Ureter (tissue), 1 donor: ENCODE measurements around the gene FBXL4. TPM values are rescaled to one million over a fixed set of nuclear protein-coding genes. Genes with fewer than 3 reads are reported as not detected.

Experiments
- DNase-seq: peaks from one replicate; pipeline ENCODE4 v3.0.0-alpha.2; 2020; ENCODE audit warnings: low spot score
- total RNA-seq: library from RNA; stranded (reverse); gene quantifications from one replicate; pipeline ENCODE4 v1.2.4, GENCODE V29; 2023
- donor health status: DM: yes; HTN: yes; CAD: no.

FBXL4 gene
- total RNA-seq, result 22.0 TPM

DNA sequence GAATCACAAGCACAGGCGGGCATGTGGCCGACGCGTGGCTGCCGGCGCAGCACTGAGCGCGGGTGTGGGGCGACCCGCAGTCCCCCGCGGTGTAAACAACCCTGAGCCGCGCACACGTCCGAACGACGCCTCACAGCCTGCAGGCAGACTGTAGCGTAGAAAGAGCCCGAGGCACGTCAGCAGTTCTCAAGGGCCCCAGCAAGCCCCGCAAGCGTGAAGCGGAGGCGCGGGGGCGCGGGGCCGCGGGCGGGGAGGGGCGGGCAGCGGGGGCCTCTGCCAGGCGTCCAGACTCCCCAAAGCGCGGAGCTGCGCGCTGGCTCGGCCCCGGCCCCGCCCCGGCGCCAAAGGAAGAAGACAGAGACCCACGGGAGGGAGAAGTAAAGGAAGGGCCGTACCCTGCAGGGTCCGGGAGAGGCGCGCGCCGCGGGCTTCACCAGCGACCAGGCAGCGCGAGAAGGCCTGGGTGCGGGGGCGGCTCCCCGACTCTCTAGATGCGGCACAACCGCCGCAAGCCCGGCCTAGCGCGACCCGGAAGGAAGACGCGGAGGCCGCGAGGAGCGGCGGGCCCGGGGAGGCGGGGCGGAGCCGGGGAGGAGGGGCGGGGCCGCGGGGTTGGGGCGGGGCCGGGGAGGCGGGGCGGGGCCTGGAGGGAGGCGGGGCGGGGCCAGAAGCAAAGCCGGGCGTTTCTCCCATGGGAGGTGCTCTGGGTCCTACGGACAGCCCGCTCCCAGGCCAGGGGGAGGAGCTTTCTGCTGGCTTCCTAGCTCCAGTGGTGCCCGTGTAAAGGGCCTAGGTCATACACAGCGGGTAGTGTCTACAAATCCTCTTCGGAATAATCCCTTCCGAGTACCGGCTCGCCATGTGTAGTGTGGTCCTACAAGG, at the start of gene FBXL4:
TSS of gene FBXL4 (minus strand) at position 536 of the 882 bp plus-strand sequence. CDS start 20,958 bp downstream, outside the sequence.
- DNase-seq, result peak; percentile 77

DNA sequence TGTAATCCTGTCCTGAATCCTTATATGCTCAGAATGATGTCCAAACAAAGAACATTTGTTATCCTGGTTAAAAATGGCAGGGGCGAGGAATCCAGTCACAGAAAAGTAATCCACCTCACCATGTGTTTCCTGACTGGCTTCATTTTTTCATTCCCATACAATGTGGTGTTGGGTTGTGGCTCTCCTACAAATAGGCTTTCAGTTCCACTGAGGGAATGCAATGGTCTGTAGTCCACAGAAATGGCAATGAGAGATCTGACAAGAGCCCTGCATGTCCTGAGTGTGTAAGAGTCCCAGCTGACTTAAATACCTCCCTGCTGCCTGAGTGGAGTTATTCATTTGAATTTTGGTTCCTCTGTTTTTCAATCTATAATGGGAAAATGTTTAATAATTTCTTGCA, 47.4 kb upstream of the FBXL4 start:
- DNase-seq, result no peak

DNA sequence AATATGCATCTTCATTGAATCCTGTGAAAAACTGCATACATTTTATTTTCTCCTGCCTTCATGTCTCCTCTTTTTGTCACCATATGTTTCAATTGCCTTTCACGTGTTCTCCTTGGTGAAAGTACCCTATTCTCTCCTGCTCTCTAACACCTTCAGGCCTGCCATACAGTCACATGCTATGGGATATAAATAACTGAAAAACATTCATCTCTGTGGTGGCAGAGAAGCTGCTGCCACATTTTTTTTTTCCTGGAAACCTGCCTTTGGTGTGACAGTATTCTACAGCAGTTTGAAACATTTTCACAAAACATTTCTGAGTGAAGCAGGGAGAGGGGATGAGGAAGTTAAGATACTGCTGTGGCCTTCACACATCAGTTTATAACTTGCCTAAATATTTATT, 44.8 kb upstream of the FBXL4 start:
- no peak for DNase-seq

DNA sequence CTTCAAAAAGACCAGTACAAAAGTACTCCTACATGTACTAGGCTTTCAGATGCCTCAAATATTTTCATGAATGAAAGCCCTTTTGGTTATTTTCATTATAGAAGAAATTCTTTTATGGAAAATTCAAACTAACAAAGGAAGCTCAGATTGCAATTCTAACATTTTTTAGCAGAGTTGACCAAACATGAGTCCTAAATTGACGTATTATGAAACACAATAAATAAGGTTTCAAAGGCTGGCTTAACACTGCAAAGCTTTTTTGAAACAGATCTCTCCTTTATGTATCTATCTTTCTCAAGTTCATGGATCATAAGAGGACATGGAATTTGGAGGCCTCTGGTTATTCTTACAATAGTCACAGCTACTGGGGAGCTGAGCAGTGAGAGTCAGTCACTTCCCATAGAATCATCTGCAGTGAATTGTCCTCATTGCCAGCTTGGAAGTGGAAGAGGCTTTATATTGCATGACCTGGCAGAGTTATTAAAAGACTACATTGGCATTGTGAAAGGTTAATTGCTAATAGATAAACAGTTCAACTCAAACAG, 38.4 kb upstream of the FBXL4 start:
- DNase-seq, result no peak

DNA sequence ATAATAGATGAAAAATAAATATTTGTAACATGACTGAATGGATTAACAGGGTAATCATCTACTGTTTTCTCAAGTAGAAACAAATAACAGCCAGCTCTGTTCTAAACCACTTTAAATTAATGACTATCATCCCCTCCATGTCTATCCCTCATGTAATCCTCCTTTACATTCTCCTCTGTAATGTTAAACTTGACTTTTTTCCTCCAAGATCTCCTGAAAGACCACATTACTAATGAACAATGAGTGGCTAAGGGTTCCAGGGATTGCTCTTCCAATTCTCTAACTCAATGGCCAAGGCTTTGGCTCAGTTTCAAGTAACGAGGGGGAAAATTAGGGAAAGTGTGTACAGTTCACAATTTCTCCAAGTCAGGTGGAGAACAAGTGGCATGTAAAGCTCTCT, 37.6 kb upstream of the FBXL4 start:
- no peak for DNase-seq

DNA sequence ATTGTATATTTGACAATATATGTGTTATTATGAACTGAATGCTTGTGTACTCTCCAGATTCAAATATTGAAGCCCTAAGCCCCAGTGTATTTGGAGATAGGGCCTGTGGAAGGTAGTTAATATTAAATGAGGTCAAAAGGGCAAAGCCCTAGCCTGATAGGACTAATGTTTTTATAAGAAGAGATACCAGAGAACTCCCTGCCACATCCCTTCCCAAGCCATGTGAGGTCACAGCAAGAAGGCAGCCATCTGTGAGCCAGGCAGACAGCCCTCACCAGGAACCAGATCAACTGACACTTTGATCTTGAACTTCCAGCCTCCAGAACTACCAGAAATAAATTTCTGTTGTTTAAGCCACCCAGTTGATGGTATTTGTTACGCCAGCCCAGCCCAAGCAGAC, 36.4 kb upstream of the FBXL4 start:
- DNase-seq, result no peak

DNA sequence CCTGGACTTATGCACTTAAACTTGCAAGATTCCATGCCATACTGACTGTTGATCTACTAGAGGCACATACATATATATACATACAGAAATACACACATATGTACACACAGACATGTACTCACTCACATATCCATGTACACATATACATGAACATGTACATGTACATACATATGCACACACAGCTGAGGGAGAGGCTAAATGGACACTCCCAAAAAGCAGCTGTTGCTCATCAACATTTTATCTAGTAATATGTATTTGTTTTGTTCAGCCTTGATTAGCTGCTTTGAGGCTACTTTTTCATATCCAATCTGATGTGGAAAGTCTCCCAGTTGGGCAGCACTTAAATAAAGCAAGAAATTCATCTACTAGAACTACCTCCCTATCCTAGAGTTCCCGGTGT, 33.7 kb upstream of the FBXL4 start:
- DNase-seq, result no peak

DNA sequence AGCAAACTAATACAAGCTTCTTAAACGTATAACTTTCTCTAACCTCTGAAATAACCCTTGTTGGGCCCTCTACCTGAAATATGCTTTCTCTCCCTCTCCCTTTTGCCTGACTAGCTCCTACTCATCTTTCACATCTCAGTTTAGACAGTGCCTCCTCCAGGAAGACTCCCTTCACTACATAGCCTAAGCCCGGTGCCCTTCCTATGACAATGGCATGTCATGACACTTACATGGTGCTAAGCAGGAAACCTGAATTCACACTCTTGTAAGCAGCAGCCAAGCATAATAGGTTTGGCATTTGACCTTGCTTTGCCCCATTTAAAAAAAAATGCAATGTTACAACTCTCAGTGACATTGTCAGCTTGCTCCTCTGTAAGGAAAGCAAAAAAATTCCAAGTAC, 33.1 kb upstream of the FBXL4 start:
- no peak for DNase-seq

DNA sequence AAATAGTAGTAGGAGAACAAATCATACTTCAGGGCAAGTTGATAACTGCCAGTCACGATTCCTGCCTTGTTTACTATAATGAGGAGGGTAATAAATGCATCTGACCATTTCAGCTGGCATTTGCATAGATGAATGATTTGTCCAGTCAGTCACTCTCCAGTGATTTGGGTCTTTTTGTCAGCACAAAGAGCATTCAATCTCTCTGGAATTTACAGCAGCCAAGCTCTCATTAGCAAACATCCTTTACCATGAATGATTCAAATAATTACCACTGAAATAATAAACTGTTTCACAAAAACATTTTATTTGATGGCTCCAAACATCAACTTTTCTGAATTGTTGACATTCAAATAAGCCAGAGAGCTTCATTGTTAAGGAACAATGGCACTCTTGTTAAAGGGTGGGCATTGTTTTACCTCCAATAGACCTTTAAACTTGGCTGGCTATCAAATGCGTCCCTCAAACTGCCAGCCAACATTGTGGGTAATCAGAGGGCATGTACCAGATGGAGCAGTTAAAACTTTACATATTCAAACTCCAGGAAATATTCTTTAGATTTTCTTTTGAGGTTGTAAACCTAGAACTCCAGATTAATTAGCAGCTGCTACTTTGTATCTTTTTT, 30.0 kb upstream of the FBXL4 start:
- DNase-seq, result no peak

DNA sequence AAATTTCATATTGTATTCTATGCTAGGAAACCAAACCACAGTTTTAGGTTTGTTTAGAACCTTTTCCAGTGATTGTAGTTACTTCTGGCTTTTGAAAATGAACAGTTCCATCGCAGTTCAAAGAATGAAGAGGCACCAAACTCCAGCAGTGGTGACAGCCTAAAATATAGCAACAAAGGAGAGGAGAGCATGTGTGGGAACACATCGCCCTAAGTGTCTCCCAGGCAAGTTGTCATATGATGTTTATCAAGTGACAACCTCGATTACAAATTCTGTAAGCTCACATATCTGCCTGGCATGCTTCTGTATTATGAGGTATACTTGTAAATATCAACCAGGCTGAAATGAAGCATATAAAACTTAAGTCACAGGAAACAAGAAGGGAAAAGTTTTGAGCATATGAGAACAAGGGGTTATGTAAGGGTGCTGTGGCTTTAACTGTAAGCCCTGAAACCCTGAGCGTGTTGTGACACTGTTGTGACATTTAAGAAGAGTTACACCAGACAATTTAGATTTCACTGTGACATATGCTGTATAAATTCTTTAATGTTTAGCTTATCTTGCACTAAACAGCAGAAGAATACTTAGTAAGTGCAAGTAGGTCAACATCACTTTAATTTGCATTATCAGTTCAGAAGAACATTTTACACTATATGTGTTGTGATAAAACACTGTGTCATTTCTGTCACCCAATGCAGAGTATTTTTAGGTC, 29.1 kb upstream of the FBXL4 start:
- no peak for DNase-seq

DNA sequence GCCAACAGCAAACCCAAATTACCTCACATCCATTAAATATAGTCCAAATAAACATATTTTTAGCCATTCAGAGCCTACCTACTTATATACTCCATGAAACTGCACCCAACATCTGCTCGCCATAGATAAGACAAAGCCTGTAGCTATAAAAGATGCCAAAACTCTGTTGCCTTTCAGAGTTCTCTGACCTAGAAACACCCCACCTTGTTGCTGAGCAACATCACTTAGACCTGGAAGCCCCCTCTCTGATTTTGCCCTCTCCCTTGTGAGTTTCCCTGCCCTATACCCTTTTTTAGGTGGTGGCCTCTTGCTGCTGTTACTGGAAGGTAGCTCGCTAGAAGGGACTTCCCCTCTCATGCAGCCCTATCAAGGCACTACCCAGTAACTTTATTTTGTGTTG, 27.7 kb upstream of the FBXL4 start:
- DNase-seq, result no peak

DNA sequence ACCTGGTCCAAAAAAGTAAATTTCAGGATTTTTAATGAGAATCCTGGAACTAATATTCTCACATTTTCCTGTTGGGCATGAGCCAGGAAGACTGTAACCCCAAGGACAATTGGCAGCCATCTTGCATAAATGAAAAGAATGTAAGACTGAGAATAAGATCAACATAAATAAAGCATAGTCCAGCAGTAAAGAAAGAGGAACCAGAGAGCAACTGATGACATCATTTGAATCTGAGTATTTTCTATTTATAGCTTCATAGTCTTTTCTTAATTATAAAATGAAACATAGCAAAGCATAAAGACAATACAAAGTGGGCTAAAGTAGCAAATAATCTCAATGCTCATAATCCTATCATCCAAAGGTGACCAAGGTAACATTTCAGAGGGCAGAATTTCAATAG, 26.6 kb upstream of the FBXL4 start:
- DNase-seq, result no peak

DNA sequence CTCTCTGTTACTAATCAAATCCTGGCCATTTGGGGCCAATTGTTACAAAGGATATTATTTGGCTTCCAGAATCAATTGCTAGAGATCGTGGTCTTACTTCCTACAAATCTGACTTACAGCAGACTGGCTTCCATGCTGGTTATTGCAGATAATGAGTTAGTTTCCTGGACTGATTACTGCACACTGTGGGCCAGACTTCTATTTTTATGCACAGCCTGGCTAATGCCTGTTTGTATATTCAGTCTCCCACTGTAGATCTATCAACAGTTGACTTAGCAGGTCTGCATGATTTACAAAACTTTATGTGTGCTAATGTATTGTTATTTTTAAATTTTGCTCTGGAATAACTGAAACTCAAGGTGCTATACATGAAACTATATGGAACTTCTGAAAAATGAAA, 25.8 kb upstream of the FBXL4 start:
- no peak for DNase-seq

DNA sequence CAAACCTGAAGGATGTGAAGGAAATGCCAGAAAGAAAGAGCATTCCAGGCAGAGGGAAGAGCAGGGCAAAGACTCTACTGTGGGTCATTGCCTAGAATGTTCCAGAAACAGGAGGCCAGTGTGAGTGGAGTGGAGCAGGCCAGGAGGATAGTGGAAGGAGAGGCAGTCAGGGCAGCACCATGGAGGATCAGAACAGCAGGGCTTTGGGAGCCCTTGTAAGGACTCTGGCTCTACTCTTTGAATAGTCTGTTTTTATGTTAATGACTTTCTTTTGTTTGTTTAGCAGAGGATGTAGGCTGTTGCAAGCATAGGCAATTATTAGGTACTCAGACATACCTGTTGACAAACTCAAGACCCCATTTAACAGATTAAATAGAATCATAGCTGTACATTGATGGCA, 23.6 kb upstream of the FBXL4 start:
- DNase-seq, result no peak

DNA sequence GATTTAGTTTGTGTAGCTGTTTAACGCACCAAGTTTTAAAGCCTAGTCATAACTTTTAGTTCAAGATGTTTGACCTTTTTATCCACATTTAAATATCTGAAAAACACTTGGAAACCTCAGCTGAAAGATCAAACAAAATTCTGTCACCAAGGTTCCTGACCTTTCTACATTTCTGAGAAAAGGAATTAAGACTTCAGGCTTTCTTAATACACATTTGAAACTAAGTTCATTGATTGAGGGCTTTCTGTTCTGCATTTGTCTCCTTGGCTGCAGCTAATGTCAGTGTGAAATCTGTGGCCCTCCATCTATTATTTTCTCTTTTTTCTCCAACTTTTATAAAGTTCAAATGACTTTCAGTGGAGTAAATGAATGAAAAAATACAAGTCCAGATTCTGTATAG, 22.7 kb upstream of the FBXL4 start:
- no peak for DNase-seq

DNA sequence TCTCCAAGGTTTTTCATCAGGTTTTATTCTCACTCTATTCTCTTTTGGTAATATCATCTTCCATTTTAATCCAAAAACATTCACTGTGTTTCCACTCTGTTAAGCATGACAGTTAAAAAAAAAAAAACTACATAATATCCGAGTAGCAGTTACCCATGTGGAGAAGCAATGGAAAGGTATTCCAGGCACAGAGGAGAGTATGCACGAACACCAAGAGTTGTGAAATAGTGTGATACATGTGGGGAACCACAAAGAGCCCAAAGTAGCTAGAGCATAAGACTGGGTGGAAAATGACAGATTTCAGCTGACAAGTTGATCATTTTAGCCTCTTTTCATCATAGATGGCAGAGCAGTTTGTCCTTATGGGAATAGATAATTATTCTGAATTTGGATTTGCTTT, 19.9 kb upstream of the FBXL4 start:
- no peak for DNase-seq

DNA sequence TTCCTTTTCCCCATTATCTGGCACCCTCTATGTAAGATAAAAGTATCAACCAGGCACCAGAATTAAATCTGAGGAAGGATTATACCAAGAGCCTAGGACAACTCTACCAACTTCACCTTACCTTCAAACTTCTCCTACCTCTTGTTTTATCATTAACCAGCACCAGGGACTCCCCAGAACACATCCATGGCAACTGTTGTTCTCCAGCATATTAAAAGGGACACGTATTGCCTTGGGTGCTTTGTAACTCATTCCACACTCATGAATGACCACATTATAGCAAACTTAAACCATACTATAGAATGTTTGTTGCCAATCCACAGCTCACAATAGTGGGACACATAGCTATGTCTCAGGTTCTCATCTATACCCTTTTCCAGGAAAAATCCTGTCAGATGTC, 11.9 kb upstream of the FBXL4 start:
- DNase-seq, result no peak

DNA sequence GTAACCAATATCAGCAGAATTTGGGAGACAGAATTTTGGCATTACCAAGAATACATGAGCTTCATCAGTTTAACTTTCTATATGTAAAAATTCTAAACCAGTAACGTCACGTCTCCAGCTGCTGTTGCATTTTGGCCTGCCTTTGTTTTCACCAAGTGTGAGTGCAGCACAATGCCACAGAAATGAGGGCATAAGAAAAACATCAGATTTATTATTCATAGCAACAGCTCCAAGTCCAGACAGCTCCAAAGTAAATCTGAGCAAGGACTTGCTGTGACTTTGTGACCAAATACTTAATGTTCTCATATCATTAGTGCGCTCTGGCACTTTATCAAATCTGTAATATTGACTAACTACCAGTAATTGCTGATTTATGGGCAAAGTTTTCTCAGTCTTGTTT, 11.0 kb upstream of the FBXL4 start:
- DNase-seq, result no peak

DNA sequence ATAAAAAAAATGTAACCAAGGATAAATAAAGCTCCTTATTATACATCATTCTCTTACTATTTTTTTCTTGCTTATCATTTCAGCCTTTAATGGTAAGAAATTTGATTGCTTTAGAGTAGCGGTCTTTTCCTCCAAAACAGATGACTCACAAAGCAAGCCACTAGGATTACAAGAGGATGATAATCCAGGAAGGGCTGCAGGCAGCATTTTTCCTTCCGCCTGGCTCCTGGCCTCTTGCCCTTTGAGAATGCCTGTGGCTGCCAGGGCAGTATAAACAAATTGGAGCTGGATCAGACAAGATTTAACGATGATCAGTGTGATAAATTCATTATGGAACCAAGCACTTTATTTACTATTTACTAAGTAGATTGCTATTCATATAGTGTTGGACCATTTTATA, 9.7 kb upstream of the FBXL4 start:
- DNase-seq, result peak; percentile 45

DNA sequence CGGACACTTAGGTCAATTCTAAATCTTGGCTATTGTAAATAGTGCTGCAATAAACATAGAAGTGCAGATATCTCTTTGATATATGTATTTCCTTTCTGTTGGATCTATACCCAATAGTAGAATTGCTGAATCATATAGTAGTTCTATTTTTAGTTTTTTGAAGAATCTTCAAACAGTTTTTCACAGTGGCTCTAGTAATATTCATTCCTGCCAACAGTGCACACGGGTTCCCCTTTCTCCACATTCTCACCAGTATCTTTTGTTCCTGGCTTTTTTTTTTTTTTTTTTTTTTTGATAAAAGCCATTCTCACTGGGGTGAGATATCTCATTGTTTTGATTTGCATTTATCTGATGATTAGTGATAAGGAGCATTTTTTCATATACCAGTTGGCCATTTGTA, 1.8 kb upstream of the FBXL4 start:
- no peak for DNase-seq

DNA sequence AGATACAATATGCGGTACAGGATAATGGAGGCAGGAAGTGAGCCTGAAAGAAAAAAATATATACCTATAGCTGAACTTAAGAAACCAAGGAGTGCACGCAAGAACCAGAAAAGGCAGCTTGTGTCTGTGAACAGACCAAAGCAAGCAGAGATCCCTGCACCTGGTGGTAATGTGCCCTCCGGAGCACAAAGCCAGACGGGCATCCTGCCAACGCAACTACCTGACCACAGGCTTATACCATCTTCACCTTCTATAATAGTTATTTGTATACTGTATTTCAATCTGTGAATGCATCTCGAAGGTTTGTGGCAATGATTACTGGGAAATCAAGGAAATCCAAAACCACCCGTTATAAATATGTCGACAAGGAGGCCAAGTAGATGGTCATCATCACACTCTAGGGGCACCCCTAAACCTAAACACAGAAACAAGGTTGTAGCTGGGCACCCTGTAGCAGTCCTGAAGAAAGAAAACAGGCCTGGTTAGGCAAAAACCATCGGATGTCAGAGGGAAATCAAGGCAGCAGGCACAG, 801 bp downstream of the FBXL4 start:
- no peak for DNase-seq

DNA sequence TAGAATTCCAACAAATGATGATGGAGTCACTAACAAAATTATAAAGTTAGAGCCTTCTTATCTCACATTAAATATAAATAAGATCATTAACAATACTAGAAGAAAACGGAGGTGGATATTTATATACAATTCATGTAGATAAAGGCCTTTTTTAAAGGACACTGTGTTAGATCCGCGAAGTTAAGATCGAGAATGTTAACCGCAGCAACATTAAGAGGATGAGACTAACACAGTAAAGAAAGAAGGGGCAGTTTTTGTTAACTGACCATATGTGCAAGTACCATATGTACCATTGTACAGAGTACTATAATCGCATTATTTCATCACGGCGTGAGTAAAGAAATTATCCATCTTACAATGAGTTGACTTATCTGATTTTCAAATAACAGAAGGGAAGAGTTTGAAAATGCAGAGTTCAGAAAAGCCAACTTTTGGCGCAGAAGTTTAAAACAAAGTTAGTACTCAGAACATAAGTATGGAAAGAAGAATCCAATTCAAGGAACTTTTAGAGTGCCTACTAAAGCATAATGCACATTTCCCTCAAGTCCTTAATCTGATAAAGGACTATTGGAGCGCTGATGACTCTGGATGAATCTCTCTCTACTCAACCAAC, 1.4 kb downstream of the FBXL4 start:
- DNase-seq, result no peak
